Neural cell (in vitro differentiated cells): ENCODE measurements around the gene ARL13B.

Experiments
- EP300 ChIP-seq: fragments of 450-650 bp; conservative IDR thresholded peaks from 2 replicates; pipeline ENCODE4 v1.6.1; 2014; ENCODE audit warnings: antibody characterized with exemption, mild to moderate bottlenecking, moderate library complexity; ENCODE audit not compliant: poor library complexity, severe bottlenecking
- EZH2 ChIP-seq: fragments of 200-600, 300-800 bp; shearing (Covaris generic), sonication (generic); IDR thresholded peaks from 2 replicates; pipeline ENCODE4 v1.6.1; 2014; ENCODE audit warnings: antibody characterized with exemption, low read length, borderline replicate concordance, mild to moderate bottlenecking; ENCODE audit not compliant: insufficient read depth, poor library complexity, severe bottlenecking
- POLR2AphosphoS5 ChIP-seq: IDR thresholded peaks from 2 replicates; pipeline ENCODE4 v1.6.1; 2012
- RAD21 ChIP-seq: fragments of 450-650 bp; conservative IDR thresholded peaks from 2 replicates; pipeline ENCODE4 v1.6.1; 2014; ENCODE audit warnings: antibody characterized with exemption, mild to moderate bottlenecking, moderate library complexity
- SMC3 ChIP-seq: fragments of 450-650 bp; conservative IDR thresholded peaks from 2 replicates; pipeline ENCODE4 v1.6.1; 2014; ENCODE audit warnings: antibody characterized with exemption, mild to moderate bottlenecking, moderate library complexity; ENCODE audit not compliant: poor library complexity
- TF ChIP-seq, protein P1 (sequence below): fragments of 450-650 bp; IDR thresholded peaks from 2 replicates; pipeline ENCODE4 v1.5.1; 2014; ENCODE audit warnings: antibody characterized with exemption, mild to moderate bottlenecking, moderate library complexity; ENCODE audit not compliant: poor library complexity, severe bottlenecking
- TF ChIP-seq, protein P2 (sequence below): IDR thresholded peaks from 2 replicates; pipeline ENCODE4 v1.6.1; 2012; ENCODE audit warnings: borderline replicate concordance

DNA sequence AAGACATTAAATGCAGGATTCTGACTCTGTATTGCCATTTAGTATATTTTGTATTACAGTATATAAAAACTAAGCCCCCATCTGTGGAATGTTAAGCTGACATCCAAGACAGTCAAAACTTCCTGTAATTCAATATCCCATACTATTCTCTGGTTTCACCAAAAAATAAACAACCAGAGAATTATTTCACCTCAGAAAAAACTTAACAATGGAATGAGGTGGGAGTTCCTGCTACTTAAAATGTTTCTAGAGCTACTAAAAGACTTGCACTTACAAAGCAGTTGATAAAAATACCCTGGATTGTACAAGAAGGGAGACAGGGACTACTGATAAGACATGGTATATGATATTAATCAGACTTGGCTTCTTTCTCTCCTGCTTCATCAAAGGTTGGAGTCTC is 8.3 kb downstream of the ARL13B start:
- TF ChIP-seq, protein P1, sequence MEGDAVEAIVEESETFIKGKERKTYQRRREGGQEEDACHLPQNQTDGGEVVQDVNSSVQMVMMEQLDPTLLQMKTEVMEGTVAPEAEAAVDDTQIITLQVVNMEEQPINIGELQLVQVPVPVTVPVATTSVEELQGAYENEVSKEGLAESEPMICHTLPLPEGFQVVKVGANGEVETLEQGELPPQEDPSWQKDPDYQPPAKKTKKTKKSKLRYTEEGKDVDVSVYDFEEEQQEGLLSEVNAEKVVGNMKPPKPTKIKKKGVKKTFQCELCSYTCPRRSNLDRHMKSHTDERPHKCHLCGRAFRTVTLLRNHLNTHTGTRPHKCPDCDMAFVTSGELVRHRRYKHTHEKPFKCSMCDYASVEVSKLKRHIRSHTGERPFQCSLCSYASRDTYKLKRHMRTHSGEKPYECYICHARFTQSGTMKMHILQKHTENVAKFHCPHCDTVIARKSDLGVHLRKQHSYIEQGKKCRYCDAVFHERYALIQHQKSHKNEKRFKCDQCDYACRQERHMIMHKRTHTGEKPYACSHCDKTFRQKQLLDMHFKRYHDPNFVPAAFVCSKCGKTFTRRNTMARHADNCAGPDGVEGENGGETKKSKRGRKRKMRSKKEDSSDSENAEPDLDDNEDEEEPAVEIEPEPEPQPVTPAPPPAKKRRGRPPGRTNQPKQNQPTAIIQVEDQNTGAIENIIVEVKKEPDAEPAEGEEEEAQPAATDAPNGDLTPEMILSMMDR = no peak
- TF ChIP-seq EZH2 (no peak), POLR2AphosphoS5 (no peak), EP300 (no peak), SMC3 (no peak), RAD21 (no peak)
- TF ChIP-seq, protein P2, sequence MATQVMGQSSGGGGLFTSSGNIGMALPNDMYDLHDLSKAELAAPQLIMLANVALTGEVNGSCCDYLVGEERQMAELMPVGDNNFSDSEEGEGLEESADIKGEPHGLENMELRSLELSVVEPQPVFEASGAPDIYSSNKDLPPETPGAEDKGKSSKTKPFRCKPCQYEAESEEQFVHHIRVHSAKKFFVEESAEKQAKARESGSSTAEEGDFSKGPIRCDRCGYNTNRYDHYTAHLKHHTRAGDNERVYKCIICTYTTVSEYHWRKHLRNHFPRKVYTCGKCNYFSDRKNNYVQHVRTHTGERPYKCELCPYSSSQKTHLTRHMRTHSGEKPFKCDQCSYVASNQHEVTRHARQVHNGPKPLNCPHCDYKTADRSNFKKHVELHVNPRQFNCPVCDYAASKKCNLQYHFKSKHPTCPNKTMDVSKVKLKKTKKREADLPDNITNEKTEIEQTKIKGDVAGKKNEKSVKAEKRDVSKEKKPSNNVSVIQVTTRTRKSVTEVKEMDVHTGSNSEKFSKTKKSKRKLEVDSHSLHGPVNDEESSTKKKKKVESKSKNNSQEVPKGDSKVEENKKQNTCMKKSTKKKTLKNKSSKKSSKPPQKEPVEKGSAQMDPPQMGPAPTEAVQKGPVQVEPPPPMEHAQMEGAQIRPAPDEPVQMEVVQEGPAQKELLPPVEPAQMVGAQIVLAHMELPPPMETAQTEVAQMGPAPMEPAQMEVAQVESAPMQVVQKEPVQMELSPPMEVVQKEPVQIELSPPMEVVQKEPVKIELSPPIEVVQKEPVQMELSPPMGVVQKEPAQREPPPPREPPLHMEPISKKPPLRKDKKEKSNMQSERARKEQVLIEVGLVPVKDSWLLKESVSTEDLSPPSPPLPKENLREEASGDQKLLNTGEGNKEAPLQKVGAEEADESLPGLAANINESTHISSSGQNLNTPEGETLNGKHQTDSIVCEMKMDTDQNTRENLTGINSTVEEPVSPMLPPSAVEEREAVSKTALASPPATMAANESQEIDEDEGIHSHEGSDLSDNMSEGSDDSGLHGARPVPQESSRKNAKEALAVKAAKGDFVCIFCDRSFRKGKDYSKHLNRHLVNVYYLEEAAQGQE = no peak
